MV-4-11 (cell line): ENCODE results near the gene LGALS9B.
"Not testable (repeated sequence)": the region's sequence is repeated elsewhere in the genome, so short reads cannot be mapped to it uniquely, and the experiment has no call there.

ENCODE experiments used
- DNase-seq: peaks from one replicate; lab custom pipeline; 2025; lab: John Stamatoyannopoulos, UW

The LGALS9B gene

DNA sequence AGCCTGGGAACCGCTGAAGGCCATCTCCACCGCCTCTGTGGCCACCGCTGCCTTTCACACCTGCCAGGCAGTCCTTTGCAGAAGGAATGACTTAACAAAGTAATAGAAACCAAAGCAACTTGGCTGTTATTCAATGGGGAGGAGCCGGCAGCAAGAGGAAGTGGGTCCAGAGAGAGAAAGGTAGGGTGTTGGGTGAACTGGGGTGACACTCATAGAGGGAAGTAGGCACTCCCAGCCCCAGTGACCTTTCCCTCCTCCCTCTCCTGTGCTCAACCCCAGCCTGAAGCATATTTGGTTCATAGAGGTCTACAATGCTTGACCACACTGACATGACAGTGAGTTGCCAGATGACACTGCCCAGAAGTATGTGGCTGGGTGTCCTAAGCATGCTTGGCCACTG, at the start of gene LGALS9B:
TSS of gene LGALS9B (minus strand) at position 93 of the 400 bp plus-strand sequence. CDS start at position 24, 69 bp downstream.
- DNase-seq, result not testable (repeated sequence)

DNA sequence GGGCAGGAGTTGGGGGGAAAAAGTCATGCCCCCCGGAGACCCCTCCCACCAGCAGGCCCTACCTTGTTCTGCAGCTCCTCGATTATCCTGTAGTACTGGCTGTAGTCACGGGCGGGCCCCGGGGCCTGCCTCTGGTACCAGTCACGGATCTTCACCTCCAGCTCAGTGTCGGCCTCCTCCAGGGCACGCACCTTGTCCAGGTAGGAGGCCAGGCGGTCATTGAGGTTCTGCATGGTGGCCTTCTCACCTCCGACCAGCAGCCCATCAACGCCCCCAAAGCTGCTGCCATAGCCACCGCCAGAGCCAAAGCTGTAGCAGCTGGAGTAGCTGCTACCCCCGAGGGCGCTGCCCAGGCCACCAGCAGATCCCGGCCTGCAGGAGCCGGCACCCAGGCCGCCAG, 49.6 kb upstream of the LGALS9B start:
- not testable (repeated sequence) for DNase-seq

DNA sequence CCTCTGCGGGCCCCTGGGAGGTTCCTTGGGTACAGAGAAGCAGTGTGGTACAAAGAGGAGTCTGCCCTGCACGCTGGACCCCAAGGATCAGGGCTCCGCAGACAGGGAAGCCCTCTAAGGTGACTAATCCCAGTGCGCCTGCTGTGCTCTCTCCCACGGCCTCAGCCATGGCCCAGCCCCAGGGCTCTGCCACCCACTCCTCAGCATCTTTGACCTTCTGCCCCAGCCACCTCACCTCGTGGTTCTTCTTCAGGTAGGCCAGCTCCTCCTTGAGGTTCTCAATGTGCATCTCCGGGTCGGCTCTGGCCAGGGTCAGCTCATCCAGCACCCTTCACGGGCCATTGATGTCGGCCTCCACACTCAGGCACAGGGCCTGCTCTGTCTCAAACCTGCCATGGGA, 47.8 kb upstream of the LGALS9B start:
- DNase-seq, result not testable (repeated sequence)

DNA sequence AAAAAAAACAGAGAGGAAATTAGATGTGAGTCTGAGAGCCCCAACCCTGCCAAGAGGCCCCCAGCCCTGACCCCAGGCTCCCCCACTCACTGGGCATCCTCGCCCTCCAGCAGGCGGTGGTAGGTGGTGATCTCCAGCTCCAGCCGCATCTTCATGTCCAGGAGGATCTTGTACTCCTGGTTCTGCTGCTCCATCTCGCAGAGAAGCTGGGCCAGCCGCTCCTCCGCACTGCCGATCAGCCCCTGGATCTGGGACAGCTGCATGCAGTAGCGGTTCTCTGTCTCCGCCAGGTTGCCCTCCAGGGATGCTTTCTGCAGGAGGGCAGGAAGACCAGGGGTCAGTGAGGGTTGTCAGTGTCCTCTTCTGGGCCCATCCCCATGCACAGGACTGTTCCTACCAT, 46.2 kb upstream of the LGALS9B start:
- not testable (repeated sequence) for DNase-seq

DNA sequence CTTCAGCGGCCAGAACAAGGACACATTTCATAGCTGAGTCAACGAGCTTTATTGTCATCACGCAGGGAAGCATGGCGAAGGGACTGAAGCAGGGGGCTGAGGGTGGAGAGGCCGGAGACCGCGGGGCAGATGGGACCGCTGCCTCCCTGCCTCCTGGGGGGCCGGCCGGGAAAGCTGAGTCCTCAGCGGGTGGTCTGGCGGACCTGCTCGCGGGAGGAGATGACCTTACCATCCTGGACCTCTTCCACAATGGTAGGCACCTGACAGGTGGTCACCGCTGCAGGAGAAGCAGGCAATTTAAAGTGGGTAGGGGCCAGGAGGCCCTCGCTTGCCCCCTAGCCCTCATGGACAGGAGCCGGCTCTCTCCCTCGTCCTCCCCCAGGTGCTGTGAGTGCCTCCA, 45.0 kb upstream of the LGALS9B start:
- not testable (repeated sequence) for DNase-seq

DNA sequence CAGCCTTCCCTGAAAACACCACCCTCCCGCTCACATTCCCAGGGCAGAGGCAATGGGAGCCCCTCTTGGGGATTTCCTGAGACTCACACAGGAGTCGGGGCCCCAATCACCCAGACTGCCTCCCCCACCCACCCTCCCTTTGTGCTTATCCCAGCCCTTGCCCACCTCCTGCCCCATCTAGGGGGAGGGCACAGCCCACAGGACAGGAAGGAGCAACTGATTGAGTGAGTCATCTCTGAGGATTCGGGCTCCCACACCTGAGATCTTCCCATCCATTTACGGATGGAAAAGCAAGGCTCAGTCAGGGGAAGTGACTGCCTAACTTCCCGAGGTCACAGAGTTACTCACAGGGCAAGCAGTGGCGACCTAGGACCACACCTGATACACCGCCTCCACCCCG, 44.4 kb upstream of the LGALS9B start:
- DNase-seq, result not testable (repeated sequence)

DNA sequence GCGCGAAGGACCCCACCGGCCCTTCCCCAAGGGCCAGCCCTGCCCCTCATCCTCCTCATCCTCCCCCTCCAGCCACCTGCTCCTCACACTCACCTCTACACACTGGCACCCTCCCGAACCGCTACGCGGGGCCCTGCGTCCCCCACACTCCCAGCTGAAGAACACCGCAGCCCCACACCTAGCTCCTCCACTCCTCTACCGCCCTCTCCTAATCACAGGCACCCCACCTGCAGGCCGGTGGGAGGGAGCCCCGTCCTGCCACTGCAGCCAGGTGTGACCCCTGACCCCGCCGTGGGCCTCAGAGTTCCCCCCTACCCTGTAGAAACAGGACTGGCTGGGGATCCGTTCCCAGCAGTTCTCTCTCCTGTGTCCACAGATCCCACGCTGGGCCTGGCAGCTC, 38.0 kb upstream of the LGALS9B start:
- DNase-seq, result not testable (repeated sequence)

DNA sequence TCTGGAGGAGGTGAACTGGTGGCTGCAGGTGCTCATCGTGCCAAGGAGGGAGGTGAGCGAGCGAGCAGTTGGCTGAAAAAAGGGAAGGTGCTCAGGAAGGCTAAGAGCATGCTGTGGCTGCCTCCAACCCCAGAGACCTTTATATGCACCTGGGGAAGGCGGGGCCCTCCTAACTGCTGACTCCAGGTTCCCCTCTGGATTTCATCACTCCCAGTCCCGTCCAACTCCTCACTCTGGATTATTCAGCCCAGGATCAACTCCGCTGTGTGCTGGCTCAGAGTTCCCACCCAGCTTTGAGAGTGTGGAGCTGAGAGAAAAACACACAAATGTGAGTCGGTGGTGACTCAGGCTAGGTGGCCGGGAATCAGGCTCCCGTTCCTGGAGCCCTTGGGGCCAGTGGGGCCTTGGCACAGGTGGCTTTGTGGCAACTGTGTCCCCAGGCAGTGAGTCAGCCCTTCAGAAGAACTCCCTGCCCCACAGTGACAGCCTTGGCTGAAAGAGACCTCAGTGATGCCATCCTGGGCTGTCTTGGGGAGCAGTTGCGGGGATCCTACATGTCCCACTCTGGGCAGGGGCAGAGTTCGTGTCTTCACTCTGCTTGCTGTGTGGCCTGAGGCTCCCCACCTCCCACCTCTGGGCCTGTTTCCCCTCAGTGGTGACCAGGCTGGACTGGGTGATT, 37.2 kb upstream of the LGALS9B start:
- DNase-seq, result not testable (repeated sequence)

DNA sequence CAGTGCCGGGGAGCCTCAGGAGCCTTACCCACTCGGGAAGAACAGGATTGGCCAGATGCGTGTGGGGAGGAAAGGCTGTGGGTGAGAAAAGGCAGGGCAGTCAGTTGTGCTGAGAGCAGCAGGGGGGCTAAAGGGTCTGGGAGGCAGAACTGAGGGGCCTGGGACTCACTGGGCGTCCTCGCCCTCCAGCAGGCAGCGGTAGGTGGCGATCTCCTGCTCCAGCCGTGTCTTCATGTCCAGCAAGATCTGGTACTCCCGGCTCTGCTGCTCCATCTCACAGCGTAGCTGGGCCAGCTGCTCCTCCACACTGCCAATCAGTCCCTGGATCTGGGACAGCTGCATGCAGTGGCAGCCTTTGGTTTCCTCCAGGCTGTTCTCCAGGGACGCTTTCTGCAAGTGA, 34.6 kb upstream of the LGALS9B start:
- not testable (repeated sequence) for DNase-seq

DNA sequence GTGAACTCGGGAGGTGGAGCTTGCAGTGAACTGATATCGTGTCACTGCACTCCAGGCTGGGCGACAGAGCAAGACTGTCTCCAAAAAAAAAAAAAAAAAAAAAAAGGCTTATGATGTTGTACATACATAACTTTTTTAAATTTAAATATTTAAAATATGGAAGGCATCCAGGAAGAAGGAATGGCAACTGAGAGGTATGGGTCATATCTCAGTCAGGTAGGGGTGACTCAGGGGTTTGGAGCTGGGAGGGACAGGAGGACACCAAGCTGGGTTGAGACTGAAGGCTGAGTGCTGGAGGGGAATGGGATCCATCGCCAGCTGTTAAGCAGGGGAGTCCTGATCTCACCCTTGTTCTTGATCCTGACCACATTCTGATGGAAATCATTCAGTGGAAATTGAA, 33.0 kb upstream of the LGALS9B start:
- DNase-seq, result not testable (repeated sequence)

DNA sequence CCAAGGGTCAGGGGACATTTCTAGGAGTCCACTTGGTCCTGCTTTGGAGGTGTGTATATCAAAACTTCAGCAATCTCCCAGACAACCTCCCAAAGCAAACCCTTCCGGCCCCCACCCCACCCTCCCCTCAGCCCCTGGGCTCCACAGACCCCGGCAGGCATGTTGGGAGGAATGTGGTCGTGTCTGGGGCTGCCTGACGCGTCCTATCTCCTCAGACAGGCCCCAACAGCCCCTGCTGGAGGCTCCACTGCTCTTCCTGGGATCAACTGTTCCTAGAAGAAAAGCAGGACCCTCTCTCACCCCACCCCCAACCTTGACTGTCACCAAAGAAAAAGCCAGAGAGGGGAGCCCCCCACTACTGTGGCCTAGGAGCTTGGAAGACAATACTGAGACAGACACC, 28.1 kb upstream of the LGALS9B start:
- DNase-seq, result not testable (repeated sequence)

DNA sequence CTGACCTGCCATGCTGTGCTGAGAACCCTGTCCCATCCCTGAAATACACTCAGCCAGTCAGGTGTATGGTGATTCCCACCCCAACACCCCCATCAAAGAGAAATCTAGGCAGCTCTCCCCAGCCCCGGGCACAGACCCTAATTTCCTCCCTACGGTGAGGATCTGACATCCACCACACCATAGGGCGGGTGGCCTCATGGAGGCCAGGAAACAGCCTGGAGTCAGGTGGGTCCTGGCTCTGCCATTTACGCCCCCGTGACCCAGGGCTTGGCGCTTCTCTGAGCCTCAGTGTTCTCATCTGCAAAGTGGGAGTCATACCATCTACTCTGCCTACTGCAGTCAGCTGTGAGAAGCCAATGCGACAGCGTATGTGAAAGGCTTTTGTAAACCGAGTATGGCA, 27.4 kb upstream of the LGALS9B start:
- not testable (repeated sequence) for DNase-seq

DNA sequence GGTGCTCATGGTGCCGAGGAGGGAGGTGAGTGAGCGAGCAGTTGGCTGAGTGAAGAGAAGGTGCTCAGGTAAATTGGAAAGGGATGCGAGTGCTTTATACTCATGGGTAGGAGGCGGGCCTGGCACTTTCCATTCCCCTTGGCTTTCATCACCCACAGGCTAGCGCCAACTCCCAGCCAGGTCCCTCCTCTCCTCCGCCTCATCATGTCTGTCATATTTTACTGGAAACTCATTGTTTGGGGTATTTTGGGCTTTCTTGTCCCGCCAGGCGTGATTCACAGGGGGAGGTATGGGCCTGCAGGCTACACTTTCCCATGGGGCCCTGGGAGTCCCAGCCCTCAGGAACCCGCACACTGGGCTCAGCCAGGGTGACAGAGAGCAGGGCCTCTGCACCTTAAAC, 26.8 kb upstream of the LGALS9B start:
- DNase-seq, result not testable (repeated sequence)

DNA sequence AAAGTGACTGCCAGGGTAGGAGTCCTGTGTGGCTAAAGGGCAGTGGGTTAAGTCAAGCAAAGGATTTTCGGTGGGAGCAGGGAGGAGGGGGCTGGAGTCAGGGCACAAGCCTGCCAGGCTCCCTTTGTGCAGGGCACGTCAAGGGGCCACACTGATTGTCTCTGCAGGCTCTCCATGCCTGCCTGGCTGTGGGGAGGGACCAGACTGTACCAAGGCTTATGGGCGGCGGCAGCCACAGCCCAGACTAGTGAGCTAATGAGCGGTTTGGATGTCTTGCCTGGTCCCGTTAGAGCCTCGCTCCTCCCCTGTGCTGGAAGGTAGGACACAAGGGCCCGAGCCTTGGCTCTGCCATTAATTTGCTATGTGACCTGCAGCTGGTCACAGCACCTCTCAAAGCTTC, 25.6 kb upstream of the LGALS9B start:
- not testable (repeated sequence) for DNase-seq

DNA sequence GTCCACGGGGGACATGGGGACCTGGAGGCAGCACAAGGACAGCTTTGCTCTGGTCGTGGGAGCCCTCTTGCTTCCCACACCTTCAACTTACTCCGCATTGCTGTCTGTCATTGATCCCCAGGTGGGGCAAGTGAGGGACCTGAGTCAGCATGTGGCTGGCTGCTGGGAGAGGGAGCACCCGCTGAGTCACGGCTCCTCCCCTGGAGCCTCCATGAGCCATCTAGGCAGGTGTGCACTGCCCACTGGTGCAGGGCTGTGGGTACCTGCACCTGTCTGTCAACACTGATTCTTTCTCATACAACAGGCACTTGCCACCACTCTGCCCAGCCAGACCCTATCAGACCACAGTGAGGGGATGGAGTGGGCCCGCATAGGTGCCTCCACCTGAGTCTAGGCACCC, 24.8 kb upstream of the LGALS9B start:
- not testable (repeated sequence) for DNase-seq

DNA sequence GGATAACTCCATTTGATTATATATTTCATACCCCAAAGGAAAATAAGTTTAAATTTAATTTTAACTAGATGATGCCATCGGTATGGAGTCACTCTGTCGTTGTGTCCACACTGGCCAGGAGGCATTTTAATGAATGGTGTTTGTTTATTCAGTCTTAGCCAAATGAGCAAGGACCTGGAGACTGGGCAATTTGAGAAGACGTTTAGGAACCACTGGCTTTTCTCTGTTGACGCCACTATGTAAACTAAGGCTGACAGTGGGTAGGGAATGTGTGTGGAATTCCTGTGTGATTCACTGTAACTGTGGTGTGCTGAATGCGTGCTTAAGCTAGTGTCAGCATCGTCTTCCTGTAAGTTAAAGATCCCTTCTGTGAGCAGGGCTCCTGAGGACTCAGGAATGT, 17.6 kb upstream of the LGALS9B start:
- not testable (repeated sequence) for DNase-seq

DNA sequence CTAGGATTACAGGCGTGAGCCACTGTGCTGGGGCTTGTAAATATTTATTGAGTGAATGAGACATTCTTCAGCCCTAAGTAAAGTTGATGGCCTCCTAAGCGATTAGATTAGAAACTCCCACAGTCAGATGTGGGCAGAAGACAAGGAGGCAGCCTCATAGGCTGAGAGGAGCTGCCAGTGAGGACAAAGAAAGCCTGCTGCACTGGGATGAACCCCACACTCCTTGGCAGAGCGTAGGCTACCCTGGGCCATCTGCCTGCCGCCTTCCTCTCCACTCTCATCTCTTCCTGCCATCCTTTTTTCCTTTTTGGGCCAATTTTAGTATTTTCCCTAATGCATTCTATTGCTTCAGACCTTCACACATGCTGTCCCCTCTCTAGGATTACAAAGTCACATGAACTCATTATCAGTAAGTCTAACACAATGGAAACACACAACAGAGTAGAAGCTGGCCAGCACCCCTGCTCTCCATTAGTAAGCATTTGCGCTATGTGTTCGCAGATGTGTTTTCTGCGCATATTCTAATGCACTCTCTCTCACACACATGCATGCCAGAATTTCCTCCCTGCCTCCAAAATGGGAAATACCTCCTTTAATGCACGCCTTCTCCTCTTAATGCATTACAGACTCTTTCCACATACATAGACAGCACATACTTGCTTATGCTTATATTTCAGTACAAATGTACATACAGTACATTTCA, 12.7 kb upstream of the LGALS9B start:
- DNase-seq, result not testable (repeated sequence)

DNA sequence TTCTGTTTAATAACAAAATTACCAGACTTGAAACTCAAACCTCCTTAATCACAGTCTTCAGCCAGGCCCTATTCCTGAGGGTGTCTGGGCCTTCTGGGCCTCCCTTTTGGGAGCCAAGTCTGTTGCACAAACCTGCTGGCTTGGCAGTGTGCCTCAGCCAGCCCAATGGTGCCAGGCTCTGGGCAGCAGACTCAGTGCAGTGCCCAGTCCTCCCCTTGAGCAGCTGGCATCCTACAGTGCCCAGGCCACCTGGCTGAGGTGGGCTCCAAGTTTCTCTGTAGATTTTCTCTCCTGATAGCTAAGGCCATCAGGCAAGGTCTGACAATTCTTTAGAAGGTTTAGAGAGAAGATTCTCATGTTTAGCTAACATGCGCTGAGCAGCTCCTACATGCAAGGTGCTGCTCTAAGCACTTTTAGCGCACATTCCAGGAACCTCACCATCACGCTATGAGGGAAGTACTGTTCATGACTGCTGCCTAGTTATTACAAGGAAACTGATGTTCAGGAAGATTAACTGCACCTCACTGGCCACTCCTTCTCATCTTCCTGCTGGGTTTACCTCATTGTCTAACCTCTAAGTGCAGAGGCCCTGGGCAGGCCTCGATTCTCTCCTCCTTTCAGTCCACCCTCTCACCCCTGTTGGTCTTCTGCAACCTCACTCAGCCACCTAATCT, 10.2 kb upstream of the LGALS9B start:
- not testable (repeated sequence) for DNase-seq

DNA sequence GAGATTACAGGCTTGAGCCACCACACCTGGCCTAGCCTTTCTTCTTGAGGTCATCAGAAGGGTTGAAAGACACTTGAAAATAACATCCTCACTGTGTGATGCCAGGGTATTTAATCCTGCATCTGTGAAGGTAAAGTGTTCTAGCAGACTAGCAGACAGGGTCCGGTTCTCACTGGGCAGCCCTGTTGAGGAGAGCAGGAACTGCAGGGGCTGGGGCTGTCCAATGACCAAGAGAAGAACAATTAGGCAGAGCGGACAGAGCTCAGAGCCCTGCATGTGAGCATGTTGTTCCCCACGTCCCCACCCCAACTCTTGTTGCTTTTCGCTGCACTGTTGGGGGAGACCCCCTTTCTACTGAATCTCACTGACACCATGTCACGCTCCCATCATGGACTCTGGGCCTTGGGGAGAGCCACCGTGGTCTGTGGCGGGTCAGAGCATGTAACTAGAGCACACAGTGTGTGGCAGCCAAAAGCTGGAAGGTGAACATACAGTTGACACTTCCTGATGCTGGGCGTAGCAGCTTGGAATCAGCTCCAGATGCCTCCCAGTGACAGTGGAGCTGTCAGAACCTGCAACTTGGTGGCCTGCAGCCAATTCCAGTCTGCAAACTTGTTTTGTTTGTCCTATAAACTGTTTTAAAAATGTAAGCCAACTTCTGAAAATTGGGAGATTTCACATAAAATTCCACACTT, 7.9 kb upstream of the LGALS9B start:
- DNase-seq, result not testable (repeated sequence)

DNA sequence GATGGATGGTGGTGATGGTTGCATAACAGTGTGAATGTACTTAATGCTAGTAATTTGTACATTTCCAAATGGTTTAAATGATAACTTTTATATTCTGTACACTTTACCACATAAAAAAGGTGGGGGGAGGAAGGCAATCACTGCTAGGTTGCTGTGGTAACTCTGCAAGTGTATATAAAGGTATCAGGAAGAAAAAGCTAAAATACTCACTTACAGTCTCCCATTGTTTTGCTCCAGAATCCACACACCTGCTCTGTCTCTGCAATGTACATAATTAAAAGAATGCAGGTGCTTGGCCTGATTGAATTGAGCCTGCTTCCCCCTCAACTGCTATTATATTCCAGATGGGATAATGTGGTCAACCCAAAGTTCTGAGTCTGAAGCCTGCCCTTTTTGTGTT, 6.7 kb upstream of the LGALS9B start:
- DNase-seq, result not testable (repeated sequence)

DNA sequence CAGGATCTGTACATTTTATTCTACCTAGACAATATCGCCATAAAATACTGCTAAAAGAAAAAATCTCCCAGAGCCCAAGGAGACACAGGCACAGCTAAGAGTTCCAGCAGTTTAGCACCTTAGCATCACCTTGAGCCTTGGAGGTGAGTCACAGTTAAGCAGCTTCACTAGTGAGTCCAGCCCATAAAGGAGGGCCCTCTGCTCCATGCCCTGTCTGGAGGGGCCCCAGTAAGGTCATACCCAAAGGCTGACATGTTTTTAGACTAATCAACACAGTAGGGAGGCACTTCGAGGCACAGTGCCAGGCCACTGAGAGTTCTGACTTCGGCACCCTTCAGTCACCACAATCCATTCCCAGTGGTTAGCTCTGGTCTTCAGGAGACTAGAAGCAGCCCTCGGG, 2.6 kb upstream of the LGALS9B start:
- DNase-seq, result not testable (repeated sequence)

DNA sequence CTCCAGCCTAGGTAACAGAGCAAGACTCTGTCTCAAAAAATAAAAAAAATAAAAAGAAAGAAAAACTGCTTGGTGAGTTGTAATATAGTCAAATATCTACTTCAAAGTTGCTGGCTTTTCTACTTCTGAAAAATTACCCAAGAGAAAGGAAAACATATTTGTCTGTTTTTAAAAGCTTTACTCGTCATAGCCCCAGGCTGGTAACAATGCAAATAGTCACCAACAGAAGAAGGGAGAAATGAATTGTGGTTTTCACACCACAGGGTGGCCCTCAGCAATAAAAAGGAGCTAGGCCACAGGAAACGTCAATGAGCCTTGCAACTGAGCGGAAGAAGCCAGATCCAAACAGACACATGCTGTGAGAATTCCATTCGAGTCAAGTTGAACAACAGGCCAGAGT, 1.8 kb upstream of the LGALS9B start:
- DNase-seq, result not testable (repeated sequence)
